Measurements from ENCODE around the gene TSPAN31.
A peak's percentile ranks its signal among the peaks of the same experiment; 100 is the strongest.

Gene TSPAN31

GRCh38 chr12:57735952-57736740 is 8.7 kb upstream of the TSPAN31 start (continued):
- TF ChIP-seq MYNN (tag by site-specific recombination; IDR thresholded peaks at IDR 0.05; ENCODE audit: borderline replicate concordance): no peak
- TF ChIP-seq ZNF341 (tag by site-specific recombination; IDR thresholded peaks at IDR 0.05; ENCODE audit: low read depth): peak; percentile 44
- no peak for TF ChIP-seq ZNF768 (tag by site-specific recombination; IDR thresholded peaks at IDR 0.05)
- TF ChIP-seq, protein P1, sequence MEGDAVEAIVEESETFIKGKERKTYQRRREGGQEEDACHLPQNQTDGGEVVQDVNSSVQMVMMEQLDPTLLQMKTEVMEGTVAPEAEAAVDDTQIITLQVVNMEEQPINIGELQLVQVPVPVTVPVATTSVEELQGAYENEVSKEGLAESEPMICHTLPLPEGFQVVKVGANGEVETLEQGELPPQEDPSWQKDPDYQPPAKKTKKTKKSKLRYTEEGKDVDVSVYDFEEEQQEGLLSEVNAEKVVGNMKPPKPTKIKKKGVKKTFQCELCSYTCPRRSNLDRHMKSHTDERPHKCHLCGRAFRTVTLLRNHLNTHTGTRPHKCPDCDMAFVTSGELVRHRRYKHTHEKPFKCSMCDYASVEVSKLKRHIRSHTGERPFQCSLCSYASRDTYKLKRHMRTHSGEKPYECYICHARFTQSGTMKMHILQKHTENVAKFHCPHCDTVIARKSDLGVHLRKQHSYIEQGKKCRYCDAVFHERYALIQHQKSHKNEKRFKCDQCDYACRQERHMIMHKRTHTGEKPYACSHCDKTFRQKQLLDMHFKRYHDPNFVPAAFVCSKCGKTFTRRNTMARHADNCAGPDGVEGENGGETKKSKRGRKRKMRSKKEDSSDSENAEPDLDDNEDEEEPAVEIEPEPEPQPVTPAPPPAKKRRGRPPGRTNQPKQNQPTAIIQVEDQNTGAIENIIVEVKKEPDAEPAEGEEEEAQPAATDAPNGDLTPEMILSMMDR (tag by site-specific recombination; IDR thresholded peaks at IDR 0.05): peak; percentile 77
- peak; percentile 32; the same call in 1 of the 2 replicates for TF ChIP-seq ZXDB (tag by site-specific recombination; IDR thresholded peaks at IDR 0.05)
- no peak for TF ChIP-seq ZNF623 (tag by site-specific recombination; IDR thresholded peaks at IDR 0.05)
- TF ChIP-seq ZNF416 (tag by site-specific recombination; IDR thresholded peaks at IDR 0.05): no peak
- peak; percentile 63 for TF ChIP-seq ZBTB8A (tag by site-specific recombination; IDR thresholded peaks at IDR 0.05)
- TF ChIP-seq, protein P2, sequence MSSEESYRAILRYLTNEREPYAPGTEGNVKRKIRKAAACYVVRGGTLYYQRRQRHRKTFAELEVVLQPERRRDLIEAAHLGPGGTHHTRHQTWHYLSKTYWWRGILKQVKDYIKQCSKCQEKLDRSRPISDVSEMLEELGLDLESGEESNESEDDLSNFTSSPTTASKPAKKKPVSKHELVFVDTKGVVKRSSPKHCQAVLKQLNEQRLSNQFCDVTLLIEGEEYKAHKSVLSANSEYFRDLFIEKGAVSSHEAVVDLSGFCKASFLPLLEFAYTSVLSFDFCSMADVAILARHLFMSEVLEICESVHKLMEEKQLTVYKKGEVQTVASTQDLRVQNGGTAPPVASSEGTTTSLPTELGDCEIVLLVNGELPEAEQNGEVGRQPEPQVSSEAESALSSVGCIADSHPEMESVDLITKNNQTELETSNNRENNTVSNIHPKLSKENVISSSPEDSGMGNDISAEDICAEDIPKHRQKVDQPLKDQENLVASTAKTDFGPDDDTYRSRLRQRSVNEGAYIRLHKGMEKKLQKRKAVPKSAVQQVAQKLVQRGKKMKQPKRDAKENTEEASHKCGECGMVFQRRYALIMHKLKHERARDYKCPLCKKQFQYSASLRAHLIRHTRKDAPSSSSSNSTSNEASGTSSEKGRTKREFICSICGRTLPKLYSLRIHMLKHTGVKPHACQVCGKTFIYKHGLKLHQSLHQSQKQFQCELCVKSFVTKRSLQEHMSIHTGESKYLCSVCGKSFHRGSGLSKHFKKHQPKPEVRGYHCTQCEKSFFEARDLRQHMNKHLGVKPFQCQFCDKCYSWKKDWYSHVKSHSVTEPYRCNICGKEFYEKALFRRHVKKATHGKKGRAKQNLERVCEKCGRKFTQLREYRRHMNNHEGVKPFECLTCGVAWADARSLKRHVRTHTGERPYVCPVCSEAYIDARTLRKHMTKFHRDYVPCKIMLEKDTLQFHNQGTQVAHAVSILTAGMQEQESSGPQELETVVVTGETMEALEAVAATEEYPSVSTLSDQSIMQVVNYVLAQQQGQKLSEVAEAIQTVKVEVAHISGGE (tag by site-specific recombination; conservative IDR thresholded peaks at IDR 0.05; ENCODE audit: low read depth): peak; percentile 47
- TF ChIP-seq, protein P3, sequence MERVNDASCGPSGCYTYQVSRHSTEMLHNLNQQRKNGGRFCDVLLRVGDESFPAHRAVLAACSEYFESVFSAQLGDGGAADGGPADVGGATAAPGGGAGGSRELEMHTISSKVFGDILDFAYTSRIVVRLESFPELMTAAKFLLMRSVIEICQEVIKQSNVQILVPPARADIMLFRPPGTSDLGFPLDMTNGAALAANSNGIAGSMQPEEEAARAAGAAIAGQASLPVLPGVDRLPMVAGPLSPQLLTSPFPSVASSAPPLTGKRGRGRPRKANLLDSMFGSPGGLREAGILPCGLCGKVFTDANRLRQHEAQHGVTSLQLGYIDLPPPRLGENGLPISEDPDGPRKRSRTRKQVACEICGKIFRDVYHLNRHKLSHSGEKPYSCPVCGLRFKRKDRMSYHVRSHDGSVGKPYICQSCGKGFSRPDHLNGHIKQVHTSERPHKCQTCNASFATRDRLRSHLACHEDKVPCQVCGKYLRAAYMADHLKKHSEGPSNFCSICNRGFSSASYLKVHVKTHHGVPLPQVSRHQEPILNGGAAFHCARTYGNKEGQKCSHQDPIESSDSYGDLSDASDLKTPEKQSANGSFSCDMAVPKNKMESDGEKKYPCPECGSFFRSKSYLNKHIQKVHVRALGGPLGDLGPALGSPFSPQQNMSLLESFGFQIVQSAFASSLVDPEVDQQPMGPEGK (tag by site-specific recombination; IDR thresholded peaks at IDR 0.05): peak; percentile 88
- no peak for TF ChIP-seq ZNF48 (tag by site-specific recombination; IDR thresholded peaks at IDR 0.05)
- no peak for TF ChIP-seq REST (tag by site-specific recombination; IDR thresholded peaks at IDR 0.05)
- TF ChIP-seq ZNF155 (tag by site-specific recombination; IDR thresholded peaks at IDR 0.05): no peak
- TF ChIP-seq ZNF610 (tag by site-specific recombination; IDR thresholded peaks at IDR 0.05; ENCODE audit: borderline replicate concordance): no peak
- TF ChIP-seq SP2 (tag by site-specific recombination; IDR thresholded peaks at IDR 0.05): peak; percentile 84
- no peak for TF ChIP-seq ZNF529 (tag by site-specific recombination; IDR thresholded peaks at IDR 0.05; ENCODE audit: insufficient replicate concordance)
- TF ChIP-seq ZNF335 (tag by site-specific recombination; conservative IDR thresholded peaks at IDR 0.05): peak; percentile 62
- peak; percentile 92 for TF ChIP-seq ZNF600 (tag by site-specific recombination; IDR thresholded peaks at IDR 0.05)
- TF ChIP-seq PRDM2 (tag by site-specific recombination; IDR thresholded peaks at IDR 0.05; ENCODE audit: borderline replicate concordance): no peak
- TF ChIP-seq SP7 (tag by site-specific recombination; IDR thresholded peaks at IDR 0.05): peak; percentile 80
